LNCAP (cell line): ENCODE data around the gene ZRANB3.

Experiments used
- CTCF ChIP-seq: fragments of 450-650 bp; IDR thresholded peaks from 2 replicates; pipeline ENCODE4 v1.5.1; 2017; ENCODE audit warnings: mild to moderate bottlenecking

Gene ZRANB3

GRCh38 chr2:135424849-135425248 lies 106.2 kb downstream of the ZRANB3 start:
- TF ChIP-seq CTCF, result peak; percentile 45

GRCh38 chr2:135422898-135423297 lies 108.1 kb downstream of the ZRANB3 start:
- no peak for TF ChIP-seq CTCF

GRCh38 chr2:135411646-135412045 lies 119.4 kb downstream of the ZRANB3 start:
- no peak for TF ChIP-seq CTCF

- no peak for TF ChIP-seq CTCF
Measured at GRCh38 chr2:135409436-135409835, 121.6 kb downstream of the ZRANB3 start.

- TF ChIP-seq CTCF, result no peak
Measured at GRCh38 chr2:135386993-135387392, 144.0 kb downstream of the ZRANB3 start.

GRCh38 chr2:135378591-135378990 lies 152.4 kb downstream of the ZRANB3 start:
- TF ChIP-seq CTCF, result no peak

- TF ChIP-seq CTCF, result no peak
Measured at GRCh38 chr2:135373702-135374101, 157.3 kb downstream of the ZRANB3 start.

GRCh38 chr2:135349941-135350340 lies 181.1 kb downstream of the ZRANB3 start:
- no peak for TF ChIP-seq CTCF
